ENCODE measurements around the gene JARID2. TPM values are rescaled to one million over a fixed set of nuclear protein-coding genes. Genes with fewer than 3 reads are reported as not detected.

The JARID2 gene
- total and polyA plus RNA-seq, 2 of the 4 experiments (the other 2 are of a cell fraction) = 9.6 to 12.9 TPM

- Histone ChIP-seq H2BK20ac (ENCODE audit: low read depth, low read length) (no peak overlapping the region), H3K9me1 (ENCODE audit: insufficient read depth, low read length) (peaks cover 21% of the 10 kb centered on the region), H4K20me1 (ENCODE audit: insufficient read depth, low read length) (peaks cover 94% of the 10 kb centered on the region), H3K9me3 (ENCODE audit: control insufficient read depth, insufficient read depth, low read length) (no peaks in the 10 kb centered on the region), H3K4ac (ENCODE audit: low read depth, low read length) (no peak overlapping the region), H3K23ac (ENCODE audit: low read depth, low read length) (no peak overlapping the region), H2AFZ (replicated peaks; ENCODE audit: low read length, poor library complexity) (no peak overlapping the region), H3K36me3 (ENCODE audit: control insufficient read depth, insufficient read depth, low read length) (no peaks in the 10 kb centered on the region), H2BK5ac (ENCODE audit: low read depth, low read length, poor library complexity, severe bottlenecking) (no peak overlapping the region), H4K5ac (ENCODE audit: low read depth, low read length) (no peak overlapping the region), H3K4me2 (ENCODE audit: low read depth, low read length) (no peak overlapping the region), H3K14ac (replicated peaks; ENCODE audit: low read depth, low read length) (no peak overlapping the region), H3K79me1 (ENCODE audit: low read depth in 1 of 2, low read length in 2 of 2) (peaks cover 31 to 91% of the 10 kb centered on the region in 2 experiments), H3K27me3 (ENCODE audit: control insufficient read depth, insufficient read depth, low read length) (no peaks in the 10 kb centered on the region), H2AK5ac (ENCODE audit: low read depth, low read length) (no peak overlapping the region), H3K27ac (ENCODE audit: insufficient read depth, low read length) (no peak overlapping the region), H4K8ac (ENCODE audit: low read depth in 2 of 2, low read length in 2 of 2) (no peak overlapping the region), H2BK15ac (ENCODE audit: low read depth, low read length) (no peak overlapping the region), H3K4me3 (ENCODE audit: insufficient read depth, low read depth, low read length) (no peak overlapping the region), H3K56ac (ENCODE audit: extremely low read depth, insufficient read depth, low read length) (no peak overlapping the region), H3K4me1 (ENCODE audit: control insufficient read depth, insufficient read depth, low read length) (peaks cover 37% of the 10 kb centered on the region), H3K9ac (ENCODE audit: low read depth, low read length) (no peak overlapping the region), H4K91ac (ENCODE audit: insufficient read depth, low read depth, low read length) (no peak overlapping the region), H3K18ac (ENCODE audit: low read depth, low read length) (no peak overlapping the region), H2BK120ac (ENCODE audit: low read depth, low read length) (no peak overlapping the region), H2AK9ac (replicated peaks; ENCODE audit: low read depth, low read length, poor library complexity) (no peak overlapping the region)
- TF ChIP-seq NFE2L2 (IDR thresholded peaks at IDR 0.05; ENCODE audit: low read depth, low read length) (no peak), CEBPB (IDR thresholded peaks at IDR 0.05; ENCODE audit: low read depth, low read length) (no peak), MXI1 (IDR thresholded peaks at IDR 0.05; ENCODE audit: borderline replicate concordance, low read depth, low read length) (no peak)
- intact Hi-C loops (cut with micrococcal nuclease) (no loop called here), in situ Hi-C loops (cut with MboI; ENCODE audit: low sequenced_read_pairs) (loop anchor here (25.0 kb wide), 1 partner anchor 348 kb away; no protein-coding TSS in a partner anchor), dilution Hi-C loops (cut with HindIII; ENCODE audit: low sequenced_read_pairs, unreplicated experiment) (no loop called here)
- no CpG with 5 or more reads among the region's 3 CpGs for WGBS, 2 experiments (ENCODE audit: extremely low coverage in 2 of 2, insufficient read length in 1 of 2)
- ATAC-seq (ENCODE audit: low read depth) = no peak
- no TSS peak for BruUV-seq (replicated peaks)
- DNase-seq = no peak
- ChIA-PET POLR2A (ENCODE audit: unreplicated experiment) (no interaction called here), CTCF (no interaction called here)
Measured at GRCh38 chr6:15264412-15264811, 18.5 kb downstream of the JARID2 start.
